GM12875 (cell line): ENCODE data around the gene PWWP2B.

Source experiments
- H3K4me3 ChIP-seq: one replicate; pipeline ENCODE4 v1.5.1; 2011; ENCODE audit warnings: low read depth, low read length, control low read depth
- TF ChIP-seq, protein P1 (sequence below): IDR thresholded peaks from 2 replicates; pipeline ENCODE4 v1.5.1; 2011; ENCODE audit warnings: low read depth, mild to moderate bottlenecking, control low read depth, inconsistent platforms, low read length, moderate library complexity, borderline replicate concordance; ENCODE audit not compliant: insufficient read depth

The PWWP2B gene

DNA sequence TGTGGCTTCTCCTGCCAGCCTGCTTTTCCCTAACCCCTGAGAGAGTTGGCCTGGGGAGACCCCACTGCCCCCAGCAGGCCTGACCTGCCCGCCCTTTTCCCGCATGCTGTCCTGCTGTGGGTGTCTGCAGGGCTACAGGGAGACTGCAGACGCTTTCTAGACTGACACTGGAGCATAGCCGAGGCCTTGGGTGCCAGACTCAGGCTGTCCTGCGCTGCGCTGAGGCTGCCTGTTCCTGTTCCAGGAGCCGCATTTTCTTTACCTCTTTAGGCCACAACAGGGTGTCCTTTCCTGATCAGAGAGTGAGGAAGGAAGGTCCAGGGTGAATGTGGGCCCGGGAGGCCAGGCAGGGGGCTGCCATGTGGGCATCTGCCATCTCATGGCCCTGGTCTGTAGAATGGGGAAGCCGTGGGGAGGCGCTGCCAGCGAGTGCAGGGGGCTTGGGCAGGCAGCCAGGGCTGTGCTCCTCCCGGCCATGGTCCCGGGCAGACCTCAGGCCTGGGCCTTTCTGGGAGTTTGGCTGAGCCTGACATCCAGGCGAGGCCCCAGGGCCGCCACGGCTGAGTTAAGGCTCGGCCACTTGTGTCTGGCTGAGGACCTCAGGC is 3.6 kb downstream of the PWWP2B start:
- TF ChIP-seq, protein P1, sequence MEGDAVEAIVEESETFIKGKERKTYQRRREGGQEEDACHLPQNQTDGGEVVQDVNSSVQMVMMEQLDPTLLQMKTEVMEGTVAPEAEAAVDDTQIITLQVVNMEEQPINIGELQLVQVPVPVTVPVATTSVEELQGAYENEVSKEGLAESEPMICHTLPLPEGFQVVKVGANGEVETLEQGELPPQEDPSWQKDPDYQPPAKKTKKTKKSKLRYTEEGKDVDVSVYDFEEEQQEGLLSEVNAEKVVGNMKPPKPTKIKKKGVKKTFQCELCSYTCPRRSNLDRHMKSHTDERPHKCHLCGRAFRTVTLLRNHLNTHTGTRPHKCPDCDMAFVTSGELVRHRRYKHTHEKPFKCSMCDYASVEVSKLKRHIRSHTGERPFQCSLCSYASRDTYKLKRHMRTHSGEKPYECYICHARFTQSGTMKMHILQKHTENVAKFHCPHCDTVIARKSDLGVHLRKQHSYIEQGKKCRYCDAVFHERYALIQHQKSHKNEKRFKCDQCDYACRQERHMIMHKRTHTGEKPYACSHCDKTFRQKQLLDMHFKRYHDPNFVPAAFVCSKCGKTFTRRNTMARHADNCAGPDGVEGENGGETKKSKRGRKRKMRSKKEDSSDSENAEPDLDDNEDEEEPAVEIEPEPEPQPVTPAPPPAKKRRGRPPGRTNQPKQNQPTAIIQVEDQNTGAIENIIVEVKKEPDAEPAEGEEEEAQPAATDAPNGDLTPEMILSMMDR = no peak
- H3K4me3 ChIP-seq = no peak overlapping the region

DNA sequence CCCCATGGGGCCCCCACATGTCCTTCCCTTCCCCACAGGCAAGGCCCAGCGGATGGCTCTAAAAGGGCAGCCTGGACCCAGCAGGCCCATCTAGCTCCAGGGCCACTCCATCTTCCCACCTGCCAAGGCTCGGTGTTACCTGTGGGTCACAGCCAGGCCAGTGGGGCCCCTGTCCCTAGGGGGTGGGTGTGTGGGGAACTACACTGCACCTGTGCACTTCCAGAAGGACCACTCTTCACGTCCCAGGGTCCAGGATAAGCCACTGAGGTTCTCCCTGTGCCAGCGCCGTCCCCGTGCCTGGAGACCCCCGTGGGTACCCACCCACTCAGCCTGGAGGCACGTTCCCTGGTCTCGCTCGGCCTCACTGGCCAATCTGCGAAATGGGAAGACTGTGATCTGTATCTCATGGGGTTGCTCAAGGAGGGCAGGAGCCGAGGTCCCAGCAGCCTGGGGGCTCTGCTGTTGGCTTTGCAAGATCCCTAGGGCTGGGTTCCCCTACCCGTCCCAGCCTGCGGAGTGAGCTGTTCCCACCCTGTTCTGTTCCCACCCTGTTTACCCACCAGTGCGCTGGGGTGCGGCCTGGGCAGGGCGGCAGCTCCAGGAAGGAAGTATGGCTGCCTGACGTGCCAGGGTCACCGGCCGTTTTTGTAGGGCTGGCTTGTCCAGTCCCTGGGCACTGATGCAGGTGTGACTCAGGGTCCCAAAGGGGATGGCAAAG is 4.6 kb downstream of the PWWP2B start:
- H3K4me3 ChIP-seq = no peak overlapping the region
- TF ChIP-seq, protein P1 = no peak

DNA sequence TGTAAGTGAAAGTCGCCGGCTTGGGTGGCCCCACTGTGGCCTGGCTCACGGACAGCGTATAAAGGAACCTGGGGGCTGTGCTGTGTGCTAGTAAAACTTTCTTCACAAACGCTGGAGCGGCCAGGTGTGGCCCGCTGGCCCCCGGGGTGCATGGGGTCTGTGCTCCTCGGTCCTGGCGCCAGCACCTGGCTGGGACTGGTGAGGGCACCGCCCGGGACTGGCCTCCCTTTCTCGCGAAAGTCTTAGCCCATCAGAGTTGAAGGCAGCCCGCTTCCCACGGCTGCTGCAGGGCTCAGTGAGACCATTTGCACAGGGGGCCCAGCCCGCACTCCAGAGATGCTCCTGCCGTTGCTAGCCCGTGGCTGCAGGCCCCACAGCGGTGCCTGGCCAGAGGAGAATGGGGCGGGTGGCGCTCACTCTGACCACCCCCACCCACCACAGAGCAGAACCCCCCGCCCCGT is 5.8 kb downstream of the PWWP2B start:
- TF ChIP-seq, protein P1 = no peak
- no peak overlapping the region for H3K4me3 ChIP-seq

DNA sequence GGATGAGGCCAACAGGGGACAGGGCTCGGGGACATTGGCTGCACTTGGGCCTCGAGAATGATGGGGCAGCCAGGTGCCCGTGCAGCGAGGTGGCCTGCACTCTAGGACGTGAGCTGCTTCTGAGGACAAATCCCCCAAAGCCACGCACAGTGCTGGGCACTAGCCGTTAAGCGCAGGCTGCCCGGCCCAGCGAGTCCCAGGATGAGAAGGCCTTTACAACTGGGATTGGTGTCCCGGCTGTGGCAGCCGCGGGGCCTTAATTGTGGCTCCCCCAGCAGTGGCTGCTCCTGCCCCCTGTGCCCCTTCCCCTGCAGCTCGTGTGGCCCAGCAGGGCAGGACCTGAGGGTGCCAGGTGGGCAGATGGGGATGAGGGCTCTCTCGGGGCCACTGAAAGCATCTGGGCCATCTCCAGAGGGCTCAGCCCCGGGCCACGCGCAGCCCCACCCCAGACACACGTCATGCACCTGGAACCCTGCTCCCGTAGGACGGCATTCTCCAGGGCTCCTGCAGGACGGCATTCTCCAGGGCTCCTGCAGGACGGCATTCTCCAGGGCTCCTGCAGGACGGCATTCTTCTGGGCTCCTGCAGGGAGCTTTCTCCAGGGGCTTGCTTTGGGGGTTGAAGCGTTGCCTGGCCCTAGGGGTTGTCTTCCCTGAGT is 6.6 kb downstream of the PWWP2B start:
- TF ChIP-seq, protein P1 = no peak
- H3K4me3 ChIP-seq = no peak overlapping the region

DNA sequence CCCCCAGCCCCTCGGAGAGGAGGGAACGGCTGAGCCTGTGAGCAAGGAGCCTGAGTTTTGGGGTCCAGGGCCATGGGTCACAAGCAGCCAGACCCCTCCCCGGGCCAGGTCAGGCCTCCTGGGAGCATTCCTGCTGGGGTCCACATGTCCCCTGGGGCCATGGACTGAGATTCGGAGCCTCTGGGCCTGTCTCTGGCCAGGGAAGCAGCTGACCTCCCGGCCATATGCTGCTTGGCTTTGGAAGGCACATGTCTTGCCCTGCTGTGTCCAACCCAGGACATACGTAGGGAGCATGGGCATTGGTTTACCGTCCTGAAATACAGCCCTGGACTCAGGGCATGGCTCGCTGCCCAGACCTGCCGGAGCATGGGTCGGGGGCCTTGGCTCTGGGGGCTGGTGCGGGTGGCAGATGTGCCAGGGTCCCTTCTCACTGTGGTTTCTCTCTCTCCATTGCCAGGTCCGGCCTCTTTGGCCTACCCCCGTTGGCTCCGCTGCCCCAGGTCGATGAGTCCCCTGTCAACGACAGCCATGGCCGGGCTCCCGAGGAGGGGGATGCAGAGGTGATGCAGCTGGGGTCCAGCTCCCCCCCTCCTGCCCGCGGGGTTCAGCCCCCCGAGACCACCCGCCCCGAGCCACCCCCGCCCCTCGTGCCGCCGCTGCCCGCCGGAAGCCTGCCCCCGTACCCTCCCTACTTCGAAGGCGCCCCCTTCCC is 7.3 kb downstream of the PWWP2B start:
- TF ChIP-seq, protein P1 = no peak
- H3K4me3 ChIP-seq = no peak overlapping the region

DNA sequence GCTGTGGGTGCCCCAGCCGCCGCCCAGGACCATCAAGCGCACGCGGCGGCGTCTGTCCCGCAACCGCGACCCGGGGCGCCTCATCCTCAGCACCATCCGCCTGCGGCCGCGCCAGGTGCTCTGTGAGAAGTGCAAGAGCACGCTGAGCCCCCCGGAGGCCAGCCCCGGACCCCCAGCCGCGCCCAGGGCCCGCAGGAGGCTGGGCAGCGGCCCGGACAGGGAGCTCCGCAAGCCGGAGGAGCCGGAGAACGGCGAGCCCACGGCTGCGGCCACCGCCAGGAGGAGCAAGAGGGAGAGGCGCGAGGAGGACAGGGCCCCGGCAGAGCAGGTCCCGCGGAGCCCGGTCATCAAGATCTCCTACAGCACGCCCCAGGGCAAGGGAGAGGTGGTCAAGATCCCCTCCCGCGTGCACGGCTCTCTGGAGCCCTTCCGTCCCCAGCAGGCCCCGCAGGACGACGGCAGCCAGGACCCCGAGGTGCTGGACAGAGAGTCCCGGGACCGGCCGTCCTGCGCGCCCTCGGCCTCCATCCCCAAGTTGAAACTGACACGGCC is 8.0 kb downstream of the PWWP2B start:
- TF ChIP-seq, protein P1 = no peak
- H3K4me3 ChIP-seq = no peak overlapping the region
